Natural killer cell (primary cell): ENCODE results near the gene ITPRID1. TPM values are rescaled to one million over a fixed set of nuclear protein-coding genes. Genes with fewer than 3 reads are reported as not detected.

Source experiments
- ATAC-seq, 3 donors: fragments of 150-1000 bp in 2 of 3; fragments of 200-7000 bp in 1 of 3; cut with Tn5 transposase; 1 replicate in 1 of 3; 2 replicates in 2 of 3; pipeline ENCODE4 v1.10.0; 2021; ENCODE audit warnings: mild to moderate bottlenecking in 2 of 3, moderate library complexity in 2 of 3
- DNase-seq, 2 donors: peaks; one replicate each; pipeline versions ENCODE4 v3.0.0 to v3.0.0-alpha.2; 2013 to 2021; ENCODE audit warnings: mixed read lengths in 1 of 2
- H3K27ac ChIP-seq: one replicate; pipeline ENCODE4 v1.5.1; 2013; ENCODE audit warnings: mild to moderate bottlenecking, low read length
- H3K27me3 ChIP-seq: one replicate; pipeline ENCODE4 v1.6.1; 2013; ENCODE audit warnings: low read length; ENCODE audit not compliant: control insufficient read depth, insufficient read depth
- H3K36me3 ChIP-seq: one replicate; pipeline ENCODE4 v1.6.1; 2013; ENCODE audit warnings: low read length; ENCODE audit not compliant: control insufficient read depth, insufficient read depth
- H3K4me1 ChIP-seq: one replicate; pipeline ENCODE4 v1.6.1; 2013; ENCODE audit warnings: low read length; ENCODE audit not compliant: control insufficient read depth, insufficient read depth
- H3K4me3 ChIP-seq: one replicate; pipeline ENCODE4 v1.5.1; 2013; ENCODE audit warnings: low read length
- H3K9me3 ChIP-seq: one replicate; pipeline ENCODE4 v1.6.1; 2013; ENCODE audit warnings: low read length; ENCODE audit not compliant: control insufficient read depth, insufficient read depth
- H3K27ac Mint-ChIP-seq, 2 donors: one replicate each; pipeline ENCODE4 v1.8.0; 2022; ENCODE audit warnings: mild to moderate bottlenecking in 2 of 2, mixed read lengths in 2 of 2, moderate library complexity in 1 of 2
- H3K27me3 Mint-ChIP-seq, 2 donors: one replicate each; pipeline ENCODE4 v1.8.0; 2022; ENCODE audit warnings: low read depth in 2 of 2, mixed read lengths in 2 of 2
- H3K36me3 Mint-ChIP-seq: one replicate; pipeline ENCODE4 v1.8.0; 2022; ENCODE audit warnings: mixed read lengths
- H3K4me1 Mint-ChIP-seq, 2 donors: one replicate each; pipeline ENCODE4 v1.8.0; 2022; ENCODE audit warnings: mixed read lengths in 2 of 2
- H3K4me3 Mint-ChIP-seq: one replicate; pipeline ENCODE4 v1.8.0; 2022; ENCODE audit warnings: mild to moderate bottlenecking, moderate library complexity, mixed read lengths
- H3K9me3 Mint-ChIP-seq, 2 donors: one replicate each; pipeline ENCODE4 v1.8.0; 2022; ENCODE audit warnings: mixed read lengths in 2 of 2
- WGBS: methylation state at CpG from one replicate; pipeline ENCODE4 v1.1.7; 2013; ENCODE audit warnings: missing lambda C conversion rate; ENCODE audit not compliant: insufficient coverage; 5-methylcytosine and 5-hydroxymethylcytosine counted together
- intact Hi-C: fragments of 100-400 bp; cut with micrococcal nuclease; formaldehyde crosslinking; loops from one replicate; pipeline ENCODE4 v1.14.2; 2022
- total RNA-seq, 4 donors: library from RNA; stranded (reverse); fragments of 120-200 nt in 1 of 4; gene quantifications; one replicate each; pipeline versions ENCODE4 v1.2.3 to v1.2.4, GENCODE V29; 2013 to 2022
- TF ChIP-seq, protein P1 (sequence below): fragments of 200-600 bp; IDR thresholded peaks from one replicate; pipeline ENCODE4 v1.8.0; 2022; ENCODE audit warnings: antibody characterized with exemption

ITPRID1 gene
- total RNA-seq, 3 donors from 2014 or later (not counting 1 experiment from before 2014, with no cell fraction given) = not detected

- Mint-ChIP-seq H3K27ac (no peak overlapping the region), H3K9me3 (peaks cover 0 to 5% of the 10 kb centered on the region in 2 donors), H3K27me3 (no peaks in the 10 kb centered on the region), H3K4me3 (no peak overlapping the region), H3K4me1 (no peaks in the 10 kb centered on the region), H3K36me3 (no peaks in the 10 kb centered on the region)
- Histone ChIP-seq H3K4me3 (no peak overlapping the region), H3K27me3 (no peaks in the 10 kb centered on the region), H3K9me3 (no peaks in the 10 kb centered on the region), H3K36me3 (no peaks in the 10 kb centered on the region), H3K4me1 (no peaks in the 10 kb centered on the region), H3K27ac (no peak overlapping the region)
- intact Hi-C loops = no loop called here
- ATAC-seq = no peak
- DNase-seq = no peak
- TF ChIP-seq, protein P1, sequence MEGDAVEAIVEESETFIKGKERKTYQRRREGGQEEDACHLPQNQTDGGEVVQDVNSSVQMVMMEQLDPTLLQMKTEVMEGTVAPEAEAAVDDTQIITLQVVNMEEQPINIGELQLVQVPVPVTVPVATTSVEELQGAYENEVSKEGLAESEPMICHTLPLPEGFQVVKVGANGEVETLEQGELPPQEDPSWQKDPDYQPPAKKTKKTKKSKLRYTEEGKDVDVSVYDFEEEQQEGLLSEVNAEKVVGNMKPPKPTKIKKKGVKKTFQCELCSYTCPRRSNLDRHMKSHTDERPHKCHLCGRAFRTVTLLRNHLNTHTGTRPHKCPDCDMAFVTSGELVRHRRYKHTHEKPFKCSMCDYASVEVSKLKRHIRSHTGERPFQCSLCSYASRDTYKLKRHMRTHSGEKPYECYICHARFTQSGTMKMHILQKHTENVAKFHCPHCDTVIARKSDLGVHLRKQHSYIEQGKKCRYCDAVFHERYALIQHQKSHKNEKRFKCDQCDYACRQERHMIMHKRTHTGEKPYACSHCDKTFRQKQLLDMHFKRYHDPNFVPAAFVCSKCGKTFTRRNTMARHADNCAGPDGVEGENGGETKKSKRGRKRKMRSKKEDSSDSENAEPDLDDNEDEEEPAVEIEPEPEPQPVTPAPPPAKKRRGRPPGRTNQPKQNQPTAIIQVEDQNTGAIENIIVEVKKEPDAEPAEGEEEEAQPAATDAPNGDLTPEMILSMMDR = no peak
Measured at GRCh38 chr7:31652063-31652326, 138.1 kb downstream of the ITPRID1 start.

DNA sequence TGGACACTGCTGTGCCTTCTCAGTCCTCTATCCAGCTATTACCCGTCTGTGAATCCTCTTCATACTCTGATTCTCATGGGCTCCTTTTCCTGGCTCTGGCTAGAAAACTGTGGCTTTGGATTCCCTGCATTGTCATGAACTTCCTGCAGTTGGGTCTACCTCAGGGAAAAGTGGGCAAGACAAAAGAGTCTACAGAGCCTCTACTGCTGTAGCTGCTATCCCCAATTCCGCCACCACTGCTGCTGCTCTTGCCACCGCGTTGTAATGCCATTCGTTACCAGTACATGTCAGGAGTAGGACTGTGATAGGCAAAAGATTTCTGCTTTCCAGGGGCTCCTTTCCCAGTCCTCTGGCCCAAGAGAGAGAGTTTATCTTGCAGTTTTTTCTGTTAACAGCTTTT, 149.2 kb downstream of the ITPRID1 start:
- 85% methylated on average over 5 of the region's 5 CpGs for WGBS
- no peaks in the 10 kb centered on the region for H3K36me3 Mint-ChIP-seq
- Histone ChIP-seq H3K27me3 (no peaks in the 10 kb centered on the region), H3K27ac (no peak overlapping the region), H3K4me1 (no peaks in the 10 kb centered on the region), H3K4me3 (no peak overlapping the region), H3K36me3 (no peaks in the 10 kb centered on the region), H3K9me3 (no peaks in the 10 kb centered on the region)
- intact Hi-C loops = no loop called here
- H3K4me3 Mint-ChIP-seq = no peak overlapping the region
- TF ChIP-seq, protein P1 = no peak
- no peak for ATAC-seq
- no peak for DNase-seq
- H3K27ac Mint-ChIP-seq = no peak overlapping the region
- H3K27me3 Mint-ChIP-seq = peaks cover 0 to 2% of the 10 kb centered on the region in 2 donors
- peaks cover 0 to 4% of the 10 kb centered on the region in 2 donors for H3K4me1 Mint-ChIP-seq
- peaks cover 5 to 7% of the 10 kb centered on the region in 2 donors for H3K9me3 Mint-ChIP-seq

GRCh38 chr7:31664890-31665289, 151.0 kb downstream of the ITPRID1 start:
- no peak for DNase-seq
- no peak overlapping the region for H3K4me3 ChIP-seq
- H3K27me3 Mint-ChIP-seq = peaks cover 0 to 2% of the 10 kb centered on the region in 2 donors

GRCh38 chr7:31665546-31665945, 151.7 kb downstream of the ITPRID1 start:
- Histone ChIP-seq H3K9me3 (no peaks in the 10 kb centered on the region), H3K27me3 (no peaks in the 10 kb centered on the region), H3K36me3 (no peaks in the 10 kb centered on the region), H3K27ac (no peak overlapping the region), H3K4me1 (no peaks in the 10 kb centered on the region), H3K4me3 (no peak overlapping the region)
- ATAC-seq (no peak), DNase-seq (no peak)
- intact Hi-C loops = no loop called here
- H3K27me3 Mint-ChIP-seq = peaks cover 0 to 2% of the 10 kb centered on the region in 2 donors
- TF ChIP-seq, protein P1 = no peak
- H3K9me3 Mint-ChIP-seq = peaks cover 5 to 7% of the 10 kb centered on the region in 2 donors
- no peak overlapping the region for H3K4me3 Mint-ChIP-seq
- no peak overlapping the region for H3K27ac Mint-ChIP-seq
- WGBS = 83% methylated on average over 1 of the region's 1 CpG
- peaks cover 0 to 4% of the 10 kb centered on the region in 2 donors for H3K4me1 Mint-ChIP-seq
- H3K36me3 Mint-ChIP-seq = no peaks in the 10 kb centered on the region

More at GRCh38 chr7:31664890-31665289, 151.0 kb downstream of the ITPRID1 start:
- Mint-ChIP-seq H3K4me1 (peaks cover 0 to 4% of the 10 kb centered on the region in 2 donors), H3K27ac (no peak overlapping the region), H3K36me3 (no peaks in the 10 kb centered on the region), H3K4me3 (no peak overlapping the region), H3K9me3 (peaks cover 7% of the 10 kb centered on the region in 2 donors)
- TF ChIP-seq, protein P1 = no peak
- Histone ChIP-seq H3K36me3 (no peaks in the 10 kb centered on the region), H3K27ac (no peak overlapping the region), H3K9me3 (no peaks in the 10 kb centered on the region), H3K27me3 (no peaks in the 10 kb centered on the region), H3K4me1 (no peaks in the 10 kb centered on the region)
- intact Hi-C loops = no loop called here
- ATAC-seq = no peak
